Measurements from ENCODE around the gene TRIP4. TPM values are rescaled to one million over a fixed set of nuclear protein-coding genes. Genes with fewer than 3 reads are reported as not detected.

Gene TRIP4
- polyA plus RNA-seq, 1 donor from 2014 or later, result 20.8 TPM

- H3K4me2 ChIP-seq (ENCODE audit: low read length), result no peak overlapping the region
These were observed 55.4 kb downstream of the TRIP4 start for GRCh38 chr15:64443016-64443415.

More at GRCh38 chr15:64443016-64443415, 55.4 kb downstream of the TRIP4 start:
- no peak for TF ChIP-seq RAD21 (conservative IDR thresholded peaks at IDR 0.05)
- TF ChIP-seq REST (IDR thresholded peaks at IDR 0.05; ENCODE audit: borderline replicate concordance), result no peak
- TF ChIP-seq POLR2AphosphoS5 (IDR thresholded peaks at IDR 0.05), result no peak
- TF ChIP-seq EP300 (conservative IDR thresholded peaks at IDR 0.05; ENCODE audit: poor library complexity, severe bottlenecking), result no peak
- no peak for TF ChIP-seq TAF1 (IDR thresholded peaks at IDR 0.05; ENCODE audit: low read depth)
- TF ChIP-seq CTCF (IDR thresholded peaks at IDR 0.05; ENCODE audit: poor library complexity, severe bottlenecking), result no peak
- no peak for TF ChIP-seq EZH2 (IDR thresholded peaks at IDR 0.05; ENCODE audit: borderline replicate concordance, insufficient read depth, low read length, poor library complexity, severe bottlenecking)
- TF ChIP-seq MXI1 (conservative IDR thresholded peaks at IDR 0.05; ENCODE audit: poor library complexity, severe bottlenecking), result no peak
- TF ChIP-seq SMC3 (conservative IDR thresholded peaks at IDR 0.05; ENCODE audit: poor library complexity), result no peak
- Histone ChIP-seq H3K9me3 (ENCODE audit: low read length) (no peaks in the 10 kb centered on the region), H3K36me3 (ENCODE audit: insufficient read depth, low read length) (no peaks in the 10 kb centered on the region), H3K27me3 (ENCODE audit: insufficient read depth, low read depth, low read length) (no peaks in the 10 kb centered on the region), H3K4me3 (ENCODE audit: low read length) (no peak overlapping the region), H3F3A (ENCODE audit: insufficient read depth, low read length, poor library complexity, severe bottlenecking) (no peaks in the 10 kb centered on the region), H3K9ac (ENCODE audit: low read length) (no peak overlapping the region), H3K9me2 (ENCODE audit: insufficient read depth, low read length) (no peaks in the 10 kb centered on the region), H4K20me1 (ENCODE audit: insufficient read depth) (no peaks in the 10 kb centered on the region), H2AFZ (ENCODE audit: low read depth, low read length) (no peak overlapping the region), H3K27ac (ENCODE audit: low read length) (no peak overlapping the region), H3K79me2 (replicated peaks; ENCODE audit: insufficient read depth, low read length) (no peaks in the 10 kb centered on the region)
